PFSK-1 (cell line): Measurements from ENCODE around the gene KLC4.

Experiments
- FOXP2 ChIP-seq: optimal IDR thresholded peaks from 2 replicates; pipeline ENCODE3; 2011; ENCODE audit warnings: borderline replicate concordance, control low read depth, inconsistent platforms; ENCODE audit not compliant: insufficient read depth; ENCODE audit errors: extremely low read length, extremely low read depth
- POLR2AphosphoS5 ChIP-seq: IDR thresholded peaks from 2 replicates; pipeline ENCODE4 v1.6.1; 2012; ENCODE audit warnings: low read depth, mild to moderate bottlenecking, control low read depth, low read length, moderate library complexity
- REST ChIP-seq, 2 experiments: IDR thresholded peaks; 2 replicates each; pipeline versions ENCODE4 v1.6.1 to v1.8.0; 2011 to 2012; ENCODE audit warnings: low read depth in 2 of 2, low read length in 2 of 2, control low read depth in 1 of 2, inconsistent platforms in 1 of 2, mild to moderate bottlenecking in 1 of 2, moderate library complexity in 1 of 2; ENCODE audit not compliant: insufficient read depth in 1 of 2
- SIN3A ChIP-seq: IDR thresholded peaks from 2 replicates; pipeline ENCODE4 v1.6.1; 2012; ENCODE audit warnings: mild to moderate bottlenecking, low read length, moderate library complexity, borderline replicate concordance; ENCODE audit not compliant: insufficient read depth
- TAF1 ChIP-seq: IDR thresholded peaks from 2 replicates; pipeline ENCODE4 v1.6.1; 2012; ENCODE audit warnings: low read length, control low read depth, borderline replicate concordance; ENCODE audit not compliant: insufficient read depth

Gene KLC4

GRCh38 chr6:43119482-43119881 lies 60.1 kb downstream of the KLC4 start:
- TF ChIP-seq POLR2AphosphoS5 (no peak), TAF1 (no peak), REST (IDR thresholded peaks at IDR 0.05; ENCODE audit: insufficient read depth in 1 of 2, low read depth in 2 of 2, low read length in 2 of 2) (no peak), SIN3A (no peak), FOXP2 (no peak)

- no peak for TF ChIP-seq FOXP2
- TF ChIP-seq TAF1 = no peak
- no peak for TF ChIP-seq REST (IDR thresholded peaks at IDR 0.05; ENCODE audit: insufficient read depth in 1 of 2, low read depth in 2 of 2, low read length in 2 of 2)
- TF ChIP-seq POLR2AphosphoS5 = no peak
- no peak for TF ChIP-seq SIN3A
Measured at GRCh38 chr6:43120101-43120763, 60.8 kb downstream of the KLC4 start.

- TF ChIP-seq POLR2AphosphoS5 (no peak), REST (IDR thresholded peaks at IDR 0.05; ENCODE audit: insufficient read depth in 1 of 2, low read depth in 2 of 2, low read length in 2 of 2) (no peak), SIN3A (no peak), TAF1 (no peak), FOXP2 (no peak)
Measured at GRCh38 chr6:43120944-43121913, 61.8 kb downstream of the KLC4 start.

GRCh38 chr6:43122146-43122545 lies 62.7 kb downstream of the KLC4 start:
- TF ChIP-seq FOXP2 = no peak
- TF ChIP-seq REST (IDR thresholded peaks at IDR 0.05; ENCODE audit: insufficient read depth in 1 of 2, low read depth in 2 of 2, low read length in 2 of 2) = no peak
